Erythroblast (primary cell): ENCODE results near the gene SLC38A3.

Source experiments
- GATA1 ChIP-seq: IDR thresholded peaks from 2 replicates; pipeline ENCODE4 v1.6.1; 2011; ENCODE audit warnings: low read depth, mild to moderate bottlenecking, control low read depth, low read length, moderate library complexity
- POLR2A ChIP-seq: IDR thresholded peaks from 2 replicates; pipeline ENCODE4 v1.6.1; 2011; ENCODE audit warnings: mild to moderate bottlenecking, low read length

DNA sequence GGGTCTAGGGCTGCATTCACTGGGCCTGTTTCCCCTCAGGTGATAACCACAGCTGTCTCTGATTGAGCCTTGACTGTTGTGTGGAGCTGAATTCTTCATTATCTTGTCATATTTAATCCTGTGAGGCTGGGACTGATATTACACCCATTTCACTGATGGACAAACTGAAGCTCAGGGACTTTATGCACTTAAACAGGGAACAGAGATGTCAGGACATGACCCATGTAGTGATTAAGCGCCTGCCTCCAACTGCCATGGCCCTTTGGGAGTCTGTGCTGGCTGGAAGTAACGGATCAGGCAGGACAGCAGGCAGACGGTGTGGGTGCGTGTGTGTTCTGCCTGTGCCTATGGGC, 38.4 kb downstream of the SLC38A3 start:
- TF ChIP-seq POLR2A = no peak
- no peak for TF ChIP-seq GATA1
